OCI-LY3 (cell line): ENCODE results near the gene MDGA2.

Experiments used
- H2AFZ ChIP-seq: fragments of 200-600, 300-600 bp; shearing (Covaris generic); 2 replicates; pipeline ENCODE4 v1.6.0; 2014; ENCODE audit warnings: antibody characterized with exemption, low read depth, low read length
- H3K27ac ChIP-seq: fragments of 200-600, 300-600 bp; sonication (generic); 2 replicates; pipeline ENCODE4 v1.5.1; 2014; ENCODE audit warnings: mild to moderate bottlenecking, low read length, moderate library complexity, mixed read lengths
- H3K27me3 ChIP-seq: fragments of 200-600, 300-600 bp; sonication (generic); 2 replicates; pipeline ENCODE4 v1.6.1; 2014; ENCODE audit warnings: low read depth, low read length, mixed read lengths
- H3K36me3 ChIP-seq: fragments of 200-600, 300-600 bp; sonication (generic); replicated peaks from 2 replicates; pipeline ENCODE3; 2014; ENCODE audit warnings: low read depth, low read length, mixed read lengths
- H3K4me1 ChIP-seq: fragments of 300-600, 200-600 bp; sonication (generic); 2 replicates; pipeline ENCODE4 v1.6.1; 2014; ENCODE audit warnings: low read length, mixed read lengths
- H3K4me2 ChIP-seq: fragments of 200-600, 300-600 bp; sonication (generic); 2 replicates; pipeline ENCODE4 v1.6.1; 2014; ENCODE audit warnings: low read length, mixed read lengths
- H3K4me3 ChIP-seq: fragments of 300-600, 200-600 bp; sonication (generic); 2 replicates; pipeline ENCODE4 v1.5.1; 2014; ENCODE audit warnings: antibody characterized with exemption, mild to moderate bottlenecking, low read length, moderate library complexity
- H3K79me2 ChIP-seq: fragments of 300-600, 200-600 bp; shearing (Covaris generic); 2 replicates; pipeline ENCODE4 v1.6.1; 2014; ENCODE audit warnings: mild to moderate bottlenecking, low read length, mixed read lengths
- H3K9ac ChIP-seq: fragments of 300-600, 200-600 bp; shearing (Covaris generic); 2 replicates; pipeline ENCODE4 v1.6.0; 2014; ENCODE audit warnings: mild to moderate bottlenecking, low read length, moderate library complexity
- H3K9me3 ChIP-seq: fragments of 200-600, 300-600 bp; shearing (Covaris generic); 2 replicates; pipeline ENCODE4 v1.6.1; 2014; ENCODE audit warnings: low read length, mixed read lengths; ENCODE audit not compliant: insufficient read depth
- H4K20me1 ChIP-seq: fragments of 200-600, 300-600 bp; sonication (generic); 2 replicates; pipeline ENCODE4 v1.6.1; 2016; ENCODE audit warnings: low read length, mixed read lengths; ENCODE audit not compliant: insufficient read depth
- EZH2phosphoT487 ChIP-seq: fragments of 200-600 bp; shearing (Covaris generic); IDR thresholded peaks from 2 replicates; pipeline ENCODE4 v1.6.1; 2018; ENCODE audit warnings: antibody characterized with exemption, mixed run types, low read depth
- TF ChIP-seq, protein P1 (sequence below): fragments of 200-600, 300-600 bp; sonication (generic); IDR thresholded peaks from 2 replicates; pipeline ENCODE4 v1.5.1; 2014; ENCODE audit warnings: antibody characterized with exemption, low read length, low read depth

MDGA2 gene

DNA sequence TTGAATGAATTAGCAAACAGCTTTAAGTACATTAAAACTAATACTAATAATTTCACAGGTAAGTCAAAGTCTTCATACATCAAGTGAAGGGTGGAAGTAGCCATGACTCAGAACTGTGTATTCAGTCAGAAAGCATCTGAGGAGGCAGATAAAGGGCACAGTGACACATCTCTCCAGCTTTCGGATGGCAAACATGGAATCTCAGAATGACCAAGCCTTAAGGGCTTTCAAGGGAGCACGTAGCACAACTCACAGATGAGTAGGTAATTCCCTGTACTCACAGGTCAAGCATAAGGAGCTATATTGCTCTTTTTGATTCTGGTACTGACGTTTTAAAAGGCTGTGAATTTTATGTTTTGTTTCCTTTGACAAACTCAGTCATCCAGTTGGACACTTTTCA, 56.0 kb downstream of the MDGA2 start:
- TF ChIP-seq EZH2phosphoT487, result no peak
- TF ChIP-seq, protein P1, sequence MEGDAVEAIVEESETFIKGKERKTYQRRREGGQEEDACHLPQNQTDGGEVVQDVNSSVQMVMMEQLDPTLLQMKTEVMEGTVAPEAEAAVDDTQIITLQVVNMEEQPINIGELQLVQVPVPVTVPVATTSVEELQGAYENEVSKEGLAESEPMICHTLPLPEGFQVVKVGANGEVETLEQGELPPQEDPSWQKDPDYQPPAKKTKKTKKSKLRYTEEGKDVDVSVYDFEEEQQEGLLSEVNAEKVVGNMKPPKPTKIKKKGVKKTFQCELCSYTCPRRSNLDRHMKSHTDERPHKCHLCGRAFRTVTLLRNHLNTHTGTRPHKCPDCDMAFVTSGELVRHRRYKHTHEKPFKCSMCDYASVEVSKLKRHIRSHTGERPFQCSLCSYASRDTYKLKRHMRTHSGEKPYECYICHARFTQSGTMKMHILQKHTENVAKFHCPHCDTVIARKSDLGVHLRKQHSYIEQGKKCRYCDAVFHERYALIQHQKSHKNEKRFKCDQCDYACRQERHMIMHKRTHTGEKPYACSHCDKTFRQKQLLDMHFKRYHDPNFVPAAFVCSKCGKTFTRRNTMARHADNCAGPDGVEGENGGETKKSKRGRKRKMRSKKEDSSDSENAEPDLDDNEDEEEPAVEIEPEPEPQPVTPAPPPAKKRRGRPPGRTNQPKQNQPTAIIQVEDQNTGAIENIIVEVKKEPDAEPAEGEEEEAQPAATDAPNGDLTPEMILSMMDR, result no peak
- no peaks in the 10 kb centered on the region for H3K4me1 ChIP-seq
- no peak overlapping the region for H3K27ac ChIP-seq
- H3K36me3 ChIP-seq, result no peaks in the 10 kb centered on the region
- no peaks in the 10 kb centered on the region for H3K9me3 ChIP-seq
- H3K4me2 ChIP-seq, result no peak overlapping the region
- no peaks in the 10 kb centered on the region for H4K20me1 ChIP-seq
- no peak overlapping the region for H2AFZ ChIP-seq
- H3K79me2 ChIP-seq, result no peaks in the 10 kb centered on the region
- no peak overlapping the region for H3K4me3 ChIP-seq
- no peaks in the 10 kb centered on the region for H3K27me3 ChIP-seq
- H3K9ac ChIP-seq, result no peak overlapping the region

DNA sequence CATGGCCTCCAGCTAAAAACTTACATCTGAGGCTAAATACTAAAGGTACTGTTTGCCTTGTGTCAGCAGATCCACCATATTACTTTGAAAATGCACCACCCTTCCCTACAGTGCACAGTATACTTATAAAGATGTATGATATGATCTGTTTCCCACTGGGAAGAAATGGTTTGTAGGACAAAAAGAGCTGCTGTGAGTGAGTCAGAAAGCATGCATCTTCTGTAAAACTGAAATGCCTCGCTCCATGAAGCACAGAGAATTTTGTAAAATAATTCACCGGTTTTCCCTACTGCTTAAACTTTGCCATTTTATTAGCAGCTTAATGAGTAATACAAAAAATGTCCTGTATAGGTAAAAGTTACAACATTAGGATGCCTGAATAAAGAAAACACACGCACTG, 68.8 kb downstream of the MDGA2 start:
- H3K27me3 ChIP-seq, result no peaks in the 10 kb centered on the region
- H2AFZ ChIP-seq, result no peak overlapping the region
- no peak for TF ChIP-seq EZH2phosphoT487
- TF ChIP-seq, protein P1, result no peak

DNA sequence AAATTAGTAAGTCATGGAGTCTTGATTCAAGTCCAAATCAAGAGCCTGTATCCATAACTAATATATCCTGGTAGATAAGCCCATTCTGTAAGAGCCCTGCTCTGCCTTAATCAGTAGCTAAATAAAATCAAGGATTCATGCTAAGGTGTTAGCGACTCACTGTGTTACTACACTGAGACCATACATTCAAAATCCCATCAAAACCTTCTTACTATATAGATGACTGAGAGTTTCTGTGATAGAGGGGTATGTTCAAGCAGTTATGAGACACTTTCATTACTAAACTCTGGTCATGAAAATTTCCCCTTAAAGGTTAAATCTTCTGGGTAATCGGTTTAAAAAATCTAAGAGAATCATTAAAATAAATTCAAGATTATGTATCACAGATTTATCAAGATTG, 78.5 kb downstream of the MDGA2 start:
- H3K9ac ChIP-seq, result peak overlapping the region; percentile 21; the same call in 1 of the 2 replicates
- H3K9me3 ChIP-seq, result peaks cover 5% of the 10 kb centered on the region
- TF ChIP-seq, protein P1, result no peak
- TF ChIP-seq EZH2phosphoT487, result no peak
- H3K79me2 ChIP-seq, result no peaks in the 10 kb centered on the region
- peaks cover 44% of the 10 kb centered on the region for H3K4me1 ChIP-seq
- peaks cover 24% of the 10 kb centered on the region for H3K36me3 ChIP-seq
- H3K4me3 ChIP-seq, result peak overlapping the region; percentile 26
- peak overlapping the region; percentile 60 for H3K4me2 ChIP-seq
- H3K27me3 ChIP-seq, result no peaks in the 10 kb centered on the region
- no peak overlapping the region for H2AFZ ChIP-seq
- no peaks in the 10 kb centered on the region for H4K20me1 ChIP-seq
- H3K27ac ChIP-seq, result peak overlapping the region; percentile 80

More for the DNA sequence above, 68.8 kb downstream of the MDGA2 start:
- Histone ChIP-seq H3K27ac (no peak overlapping the region), H3K4me2 (no peak overlapping the region), H3K36me3 (no peaks in the 10 kb centered on the region), H3K79me2 (no peaks in the 10 kb centered on the region), H3K9ac (no peak overlapping the region), H3K4me3 (no peak overlapping the region), H3K9me3 (no peaks in the 10 kb centered on the region), H4K20me1 (no peaks in the 10 kb centered on the region), H3K4me1 (no peaks in the 10 kb centered on the region)

DNA sequence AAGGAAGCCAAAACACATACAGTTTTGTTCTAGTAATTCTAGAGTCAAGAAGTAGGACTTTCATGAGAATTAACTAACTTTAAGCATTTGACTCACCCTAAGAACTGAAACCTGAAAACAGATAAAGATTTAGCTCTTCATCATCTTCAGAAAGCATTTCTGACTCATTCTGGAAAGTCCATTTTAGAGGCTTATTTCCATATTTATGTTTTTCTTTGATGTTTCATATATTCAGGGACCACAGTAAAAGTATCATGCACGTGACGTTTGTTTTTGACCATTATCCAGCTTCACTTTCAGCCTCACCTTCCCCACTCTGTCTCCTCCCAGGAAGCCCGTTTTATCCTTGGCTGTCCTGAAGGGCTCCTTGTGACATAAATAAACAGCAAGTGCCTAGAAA, 79.2 kb downstream of the MDGA2 start:
- TF ChIP-seq, protein P1, result no peak
- TF ChIP-seq EZH2phosphoT487, result peak; percentile 43; the same call in 1 of the 2 replicates
- Histone ChIP-seq H3K27ac (peak overlapping the region; percentile 86), H3K36me3 (peaks cover 24% of the 10 kb centered on the region), H2AFZ (no peak overlapping the region), H3K4me2 (peak overlapping the region; percentile 60), H3K9ac (peak overlapping the region; percentile 21; the same call in 1 of the 2 replicates), H3K79me2 (no peaks in the 10 kb centered on the region), H4K20me1 (no peaks in the 10 kb centered on the region), H3K4me3 (peak overlapping the region; percentile 26), H3K4me1 (peaks cover 44% of the 10 kb centered on the region), H3K27me3 (no peaks in the 10 kb centered on the region), H3K9me3 (peaks cover 5% of the 10 kb centered on the region)
